HEK293 (cell line): ENCODE data around the gene ITGB4.

Experiments used
- CTCF ChIA-PET: fragments of 350-600 bp; formaldehyde crosslinking; extraction: SDS; loops from one replicate; lab custom pipeline; 2021; ENCODE audit warnings: antibody characterized with exemption; lab: Yijun Ruan, JAX
- POLR2A ChIA-PET: fragments of 300-600 bp; formaldehyde crosslinking; extraction: SDS; loops from one replicate; lab custom pipeline; 2020; ENCODE audit warnings: antibody characterized with exemption, inconsistent platforms; lab: Yijun Ruan, JAX
- H3K27ac ChIP-seq: fragments of 200-500 bp; sonication (Bioruptor generic); 2 replicates; pipeline ENCODE4 v1.5.1; 2014; ENCODE audit warnings: low read depth, low read length, control low read depth, inconsistent platforms; ENCODE audit errors: extremely low read depth
- H3K36me3 ChIP-seq, 2 experiments: fragments of 200-500 bp in 1 of 2; sonication (Bioruptor generic) in 1 of 2; 1 replicate in 1 of 2; 2 replicates in 1 of 2; pipeline ENCODE4 v1.5.1; 2014 to 2017; ENCODE audit warnings: inconsistent platforms in 2 of 2, low read length in 2 of 2; ENCODE audit not compliant: control insufficient read depth in 2 of 2, insufficient read depth in 1 of 2
- H3K4me1 ChIP-seq: fragments of 200-500 bp; sonication (Bioruptor generic); 2 replicates; pipeline ENCODE4 v1.5.1; 2014; ENCODE audit warnings: mild to moderate bottlenecking, low read length, inconsistent platforms; ENCODE audit not compliant: control insufficient read depth, insufficient read depth
- H3K4me3 ChIP-seq: 2 replicates; pipeline ENCODE4 v1.5.1; 2011; ENCODE audit warnings: low read depth, mild to moderate bottlenecking, control low read depth, low read length, moderate library complexity
- H3K9me3 ChIP-seq: fragments of 200-500 bp; sonication (Bioruptor generic); 2 replicates; pipeline ENCODE4 v1.5.1; 2014; ENCODE audit warnings: low read depth, low read length, inconsistent platforms; ENCODE audit not compliant: control insufficient read depth, insufficient read depth
- FEZF1 ChIP-seq: fragments of 450-650 bp; formaldehyde crosslinking; IDR thresholded peaks from 2 replicates; pipeline ENCODE4 v1.5.1; 2016; ENCODE audit warnings: missing biosample characterization, missing genetic modification characterization
- KLF7 ChIP-seq: fragments of 450-650 bp; formaldehyde crosslinking; IDR thresholded peaks from 2 replicates; pipeline ENCODE4 v1.5.1; 2016; ENCODE audit warnings: missing biosample characterization, missing genetic modification characterization, borderline replicate concordance
- KLF9 ChIP-seq: fragments of 450-650 bp; formaldehyde crosslinking; IDR thresholded peaks from 2 replicates; pipeline ENCODE4 v1.5.1; 2016; ENCODE audit warnings: missing biosample characterization, missing genetic modification characterization, low read depth
- ZNF488 ChIP-seq: fragments of 450-650 bp; formaldehyde crosslinking; IDR thresholded peaks from 2 replicates; pipeline ENCODE4 v1.5.1; 2016; ENCODE audit warnings: missing biosample characterization, missing genetic modification characterization
- ZNF664 ChIP-seq: fragments of 450-650 bp; formaldehyde crosslinking; IDR thresholded peaks from 2 replicates; pipeline ENCODE4 v1.5.1; 2016; ENCODE audit warnings: missing biosample characterization, missing genetic modification characterization
- TF ChIP-seq, protein P1 (sequence below): fragments of 450-650 bp; formaldehyde crosslinking; IDR thresholded peaks from 2 replicates; pipeline ENCODE4 v1.5.1; 2016; ENCODE audit warnings: missing biosample characterization, missing genetic modification characterization
- TF ChIP-seq, protein P2 (sequence below): fragments of 450-650 bp; formaldehyde crosslinking; IDR thresholded peaks from 2 replicates; pipeline ENCODE4 v1.5.1; 2017; ENCODE audit warnings: missing biosample characterization, missing genetic modification characterization
- TF ChIP-seq, protein P3 (sequence below): fragments of 450-650 bp; formaldehyde crosslinking; IDR thresholded peaks from 2 replicates; pipeline ENCODE4 v1.5.1; 2016; ENCODE audit warnings: missing biosample characterization, missing genetic modification characterization
- TF ChIP-seq, protein P4 (sequence below): fragments of 450-650 bp; formaldehyde crosslinking; IDR thresholded peaks from 2 replicates; pipeline ENCODE4 v1.5.1; 2016; ENCODE audit warnings: missing biosample characterization, missing genetic modification characterization

ITGB4 gene

GRCh38 chr17:75701288-75701687 lies 20.0 kb upstream of the ITGB4 start:
- no peaks in the 10 kb centered on the region for H3K4me1 ChIP-seq
- TF ChIP-seq FEZF1 (tag by site-specific recombination) (no peak), KLF7 (tag by site-specific recombination) (no peak)
- H3K36me3 ChIP-seq, result peaks cover 32 to 94% of the 10 kb centered on the region in 2 experiments
- no peak overlapping the region for H3K4me3 ChIP-seq
- CTCF ChIA-PET, result interaction anchor here (3.1 kb wide), 1 partner anchor 68 kb away, joined by 15 read pairs; the partner anchor contains the start of gene SMIM5
- POLR2A ChIA-PET, result interaction anchor here (0.9 kb wide), 1 partner anchor 45 kb away, joined by 3 read pairs; no protein-coding TSS in a partner anchor
- no peaks in the 10 kb centered on the region for H3K9me3 ChIP-seq
- H3K27ac ChIP-seq, result no peak overlapping the region

- POLR2A ChIA-PET, result interaction anchor here (0.6 kb wide), 1 partner anchor 58 kb away, joined by 5 read pairs; no protein-coding TSS in a partner anchor
- H3K27ac ChIP-seq, result no peak overlapping the region
Observed at GRCh38 chr17:75703191-75703590, 18.1 kb upstream of the ITGB4 start.

More at GRCh38 chr17:75703191-75703590, 18.1 kb upstream of the ITGB4 start:
- no peaks in the 10 kb centered on the region for H3K4me1 ChIP-seq
- TF ChIP-seq, protein P1, sequence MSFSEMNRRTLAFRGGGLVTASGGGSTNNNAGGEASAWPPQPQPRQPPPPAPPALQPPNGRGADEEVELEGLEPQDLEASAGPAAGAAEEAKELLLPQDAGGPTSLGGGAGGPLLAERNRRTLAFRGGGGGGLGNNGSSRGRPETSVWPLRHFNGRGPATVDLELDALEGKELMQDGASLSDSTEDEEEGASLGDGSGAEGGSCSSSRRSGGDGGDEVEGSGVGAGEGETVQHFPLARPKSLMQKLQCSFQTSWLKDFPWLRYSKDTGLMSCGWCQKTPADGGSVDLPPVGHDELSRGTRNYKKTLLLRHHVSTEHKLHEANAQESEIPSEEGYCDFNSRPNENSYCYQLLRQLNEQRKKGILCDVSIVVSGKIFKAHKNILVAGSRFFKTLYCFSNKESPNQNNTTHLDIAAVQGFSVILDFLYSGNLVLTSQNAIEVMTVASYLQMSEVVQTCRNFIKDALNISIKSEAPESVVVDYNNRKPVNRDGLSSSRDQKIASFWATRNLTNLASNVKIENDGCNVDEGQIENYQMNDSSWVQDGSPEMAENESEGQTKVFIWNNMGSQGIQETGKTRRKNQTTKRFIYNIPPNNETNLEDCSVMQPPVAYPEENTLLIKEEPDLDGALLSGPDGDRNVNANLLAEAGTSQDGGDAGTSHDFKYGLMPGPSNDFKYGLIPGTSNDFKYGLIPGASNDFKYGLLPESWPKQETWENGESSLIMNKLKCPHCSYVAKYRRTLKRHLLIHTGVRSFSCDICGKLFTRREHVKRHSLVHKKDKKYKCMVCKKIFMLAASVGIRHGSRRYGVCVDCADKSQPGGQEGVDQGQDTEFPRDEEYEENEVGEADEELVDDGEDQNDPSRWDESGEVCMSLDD (tag by site-specific recombination), result no peak
- TF ChIP-seq ZNF664 (tag by site-specific recombination) (no peak), KLF9 (tag by site-specific recombination) (no peak), ZNF488 (tag by site-specific recombination) (no peak)
- TF ChIP-seq, protein P2, sequence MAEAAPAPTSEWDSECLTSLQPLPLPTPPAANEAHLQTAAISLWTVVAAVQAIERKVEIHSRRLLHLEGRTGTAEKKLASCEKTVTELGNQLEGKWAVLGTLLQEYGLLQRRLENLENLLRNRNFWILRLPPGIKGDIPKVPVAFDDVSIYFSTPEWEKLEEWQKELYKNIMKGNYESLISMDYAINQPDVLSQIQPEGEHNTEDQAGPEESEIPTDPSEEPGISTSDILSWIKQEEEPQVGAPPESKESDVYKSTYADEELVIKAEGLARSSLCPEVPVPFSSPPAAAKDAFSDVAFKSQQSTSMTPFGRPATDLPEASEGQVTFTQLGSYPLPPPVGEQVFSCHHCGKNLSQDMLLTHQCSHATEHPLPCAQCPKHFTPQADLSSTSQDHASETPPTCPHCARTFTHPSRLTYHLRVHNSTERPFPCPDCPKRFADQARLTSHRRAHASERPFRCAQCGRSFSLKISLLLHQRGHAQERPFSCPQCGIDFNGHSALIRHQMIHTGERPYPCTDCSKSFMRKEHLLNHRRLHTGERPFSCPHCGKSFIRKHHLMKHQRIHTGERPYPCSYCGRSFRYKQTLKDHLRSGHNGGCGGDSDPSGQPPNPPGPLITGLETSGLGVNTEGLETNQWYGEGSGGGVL, result no peak
- TF ChIP-seq, protein P3, sequence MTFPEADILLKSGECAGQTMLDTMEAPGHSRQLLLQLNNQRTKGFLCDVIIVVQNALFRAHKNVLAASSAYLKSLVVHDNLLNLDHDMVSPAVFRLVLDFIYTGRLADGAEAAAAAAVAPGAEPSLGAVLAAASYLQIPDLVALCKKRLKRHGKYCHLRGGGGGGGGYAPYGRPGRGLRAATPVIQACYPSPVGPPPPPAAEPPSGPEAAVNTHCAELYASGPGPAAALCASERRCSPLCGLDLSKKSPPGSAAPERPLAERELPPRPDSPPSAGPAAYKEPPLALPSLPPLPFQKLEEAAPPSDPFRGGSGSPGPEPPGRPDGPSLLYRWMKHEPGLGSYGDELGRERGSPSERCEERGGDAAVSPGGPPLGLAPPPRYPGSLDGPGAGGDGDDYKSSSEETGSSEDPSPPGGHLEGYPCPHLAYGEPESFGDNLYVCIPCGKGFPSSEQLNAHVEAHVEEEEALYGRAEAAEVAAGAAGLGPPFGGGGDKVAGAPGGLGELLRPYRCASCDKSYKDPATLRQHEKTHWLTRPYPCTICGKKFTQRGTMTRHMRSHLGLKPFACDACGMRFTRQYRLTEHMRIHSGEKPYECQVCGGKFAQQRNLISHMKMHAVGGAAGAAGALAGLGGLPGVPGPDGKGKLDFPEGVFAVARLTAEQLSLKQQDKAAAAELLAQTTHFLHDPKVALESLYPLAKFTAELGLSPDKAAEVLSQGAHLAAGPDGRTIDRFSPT (tag by site-specific recombination), result no peak
- TF ChIP-seq, protein P4, sequence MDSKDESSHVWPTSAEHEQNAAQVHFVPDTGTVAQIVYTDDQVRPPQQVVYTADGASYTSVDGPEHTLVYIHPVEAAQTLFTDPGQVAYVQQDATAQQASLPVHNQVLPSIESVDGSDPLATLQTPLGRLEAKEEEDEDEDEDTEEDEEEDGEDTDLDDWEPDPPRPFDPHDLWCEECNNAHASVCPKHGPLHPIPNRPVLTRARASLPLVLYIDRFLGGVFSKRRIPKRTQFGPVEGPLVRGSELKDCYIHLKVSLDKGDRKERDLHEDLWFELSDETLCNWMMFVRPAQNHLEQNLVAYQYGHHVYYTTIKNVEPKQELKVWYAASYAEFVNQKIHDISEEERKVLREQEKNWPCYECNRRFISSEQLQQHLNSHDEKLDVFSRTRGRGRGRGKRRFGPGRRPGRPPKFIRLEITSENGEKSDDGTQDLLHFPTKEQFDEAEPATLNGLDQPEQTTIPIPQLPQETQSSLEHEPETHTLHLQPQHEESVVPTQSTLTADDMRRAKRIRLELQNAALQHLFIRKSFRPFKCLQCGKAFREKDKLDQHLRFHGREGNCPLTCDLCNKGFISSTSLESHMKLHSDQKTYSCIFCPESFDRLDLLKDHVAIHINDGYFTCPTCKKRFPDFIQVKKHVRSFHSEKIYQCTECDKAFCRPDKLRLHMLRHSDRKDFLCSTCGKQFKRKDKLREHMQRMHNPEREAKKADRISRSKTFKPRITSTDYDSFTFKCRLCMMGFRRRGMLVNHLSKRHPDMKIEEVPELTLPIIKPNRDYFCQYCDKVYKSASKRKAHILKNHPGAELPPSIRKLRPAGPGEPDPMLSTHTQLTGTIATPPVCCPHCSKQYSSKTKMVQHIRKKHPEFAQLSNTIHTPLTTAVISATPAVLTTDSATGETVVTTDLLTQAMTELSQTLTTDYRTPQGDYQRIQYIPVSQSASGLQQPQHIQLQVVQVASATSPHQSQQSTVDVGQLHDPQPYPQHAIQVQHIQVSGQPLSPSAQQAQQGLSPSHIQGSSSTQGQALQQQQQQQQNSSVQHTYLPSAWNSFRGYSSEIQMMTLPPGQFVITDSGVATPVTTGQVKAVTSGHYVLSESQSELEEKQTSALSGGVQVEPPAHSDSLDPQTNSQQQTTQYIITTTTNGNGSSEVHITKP (tag by site-specific recombination), result no peak
- no peaks in the 10 kb centered on the region for H3K9me3 ChIP-seq
- peaks cover 29 to 99% of the 10 kb centered on the region in 2 experiments for H3K36me3 ChIP-seq
- CTCF ChIA-PET, result interaction anchor here (0.8 to 3.1 kb wide), 4 partner anchors 45 to 102 kb away, joined by 3 to 15 read pairs (median 6); partner anchors contain the start of gene SMIM5
- no peak overlapping the region for H3K4me3 ChIP-seq
